HG03095 (cell line): ENCODE results near the gene VPS4A.
"Not testable (repeated sequence)": the region's sequence is repeated elsewhere in the genome, so short reads cannot be mapped to it uniquely, and the experiment has no call there.

ENCODE experiments used
- ATAC-seq: cut with Tn5 transposase; IDR thresholded peaks from one replicate; pipeline ENCODE4 v1.9.1; 2021; ENCODE audit warnings: moderate library complexity; ENCODE audit not compliant: unreplicated experiment

Gene VPS4A

GRCh38 chr16:69326172-69326873 lies 15.2 kb downstream of the VPS4A start:
- ATAC-seq = no peak

GRCh38 chr16:69327585-69328310 lies 16.6 kb downstream of the VPS4A start:
- ATAC-seq = no peak

DNA sequence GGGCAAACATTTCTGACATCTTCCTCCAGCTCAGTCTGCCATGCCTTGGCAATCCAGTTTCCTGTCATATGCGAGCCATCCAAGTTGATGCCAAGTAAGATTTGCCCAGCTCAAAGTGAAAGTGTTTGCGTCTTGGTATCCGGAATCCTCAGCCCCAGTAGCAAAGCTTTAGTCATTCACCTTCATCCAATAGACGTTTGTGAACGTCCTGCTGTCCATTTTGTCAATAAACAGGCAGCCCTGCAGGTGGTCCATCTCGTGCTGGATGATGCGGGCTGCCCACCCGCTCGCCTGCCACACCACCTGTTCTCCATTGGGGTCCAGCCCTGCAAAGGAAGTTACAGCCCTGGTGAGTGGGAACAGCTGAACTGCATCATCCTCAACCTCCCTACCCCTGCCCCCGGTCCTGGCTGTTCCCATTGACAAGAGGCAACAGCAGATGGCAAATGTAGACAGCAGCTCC lies 17.7 kb downstream of the VPS4A start:
- ATAC-seq = no peak

- ATAC-seq = peak; percentile 29
These were observed 18.5 kb downstream of the VPS4A start for GRCh38 chr16:69329369-69330285.

- ATAC-seq = peak; percentile 89
These were observed 19.3 kb downstream of the VPS4A start, which contains the start of gene PDF for GRCh38 chr16:69330286-69331109. PDF (minus strand) TSS chr16:69330588; CDS start chr16:69330570, 18 bp downstream.

DNA sequence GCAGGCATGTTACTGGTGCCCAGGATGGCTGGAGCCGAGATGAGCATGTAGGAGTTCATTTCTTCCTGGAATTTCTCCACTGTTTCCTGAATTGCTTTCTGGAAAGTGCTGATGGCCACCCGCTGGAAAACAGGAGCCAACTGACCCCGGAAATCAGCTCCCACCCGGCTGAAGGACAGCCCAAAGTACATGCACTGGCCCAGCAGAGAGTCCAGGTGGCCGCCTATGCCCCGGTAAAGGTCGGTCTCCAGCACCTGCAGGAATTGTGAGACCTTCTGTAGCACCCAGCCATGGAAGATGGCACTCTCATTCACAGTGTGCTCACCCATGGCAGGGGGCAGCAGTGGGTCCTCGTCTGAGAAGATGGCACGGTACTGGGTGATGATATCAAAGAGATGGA lies 23.5 kb downstream of the VPS4A start:
- ATAC-seq = no peak

DNA sequence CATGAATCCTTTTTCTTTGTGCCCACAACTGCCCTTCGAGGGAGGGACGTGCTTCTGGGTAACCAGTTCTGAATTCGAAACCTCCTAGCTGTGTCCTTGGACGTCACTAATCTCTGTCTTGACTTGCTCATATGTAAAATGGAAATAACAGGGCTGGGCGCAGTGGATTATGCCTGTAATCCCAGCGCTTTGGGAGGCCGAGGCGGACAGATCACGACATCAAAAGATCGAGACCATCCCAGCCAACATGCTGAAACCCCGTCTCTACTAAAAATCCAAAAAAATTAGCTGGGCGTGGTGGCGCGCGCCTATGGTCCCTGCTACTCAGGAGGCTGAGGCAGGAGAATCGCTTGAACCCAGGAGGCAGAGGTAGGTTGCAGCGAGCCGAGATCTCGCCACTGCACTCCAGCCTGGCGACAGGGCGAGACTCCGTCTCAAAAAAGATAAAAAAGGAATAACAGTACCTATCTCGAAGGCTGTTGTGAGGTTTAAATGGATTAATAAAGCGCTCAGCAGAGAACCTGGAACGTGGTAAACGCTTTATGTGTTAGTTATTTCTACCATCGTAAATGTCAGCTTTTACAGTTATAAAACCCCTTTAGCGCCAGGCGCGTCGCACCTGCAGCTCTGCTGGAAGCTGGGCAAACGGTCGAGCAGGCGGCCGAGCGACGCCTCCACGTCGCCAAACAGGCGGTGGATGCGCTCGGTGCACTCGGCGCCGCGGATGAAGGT lies 27.6 kb downstream of the VPS4A start:
- ATAC-seq = no peak

- peak; percentile 81 for ATAC-seq
These were observed 28.3 kb downstream of the VPS4A start, which contains the start of the genes COG8 and NIP7 for GRCh38 chr16:69339289-69340094. COG8 (minus strand) TSS chr16:69339564; CDS start chr16:69339552, 12 bp downstream. NIP7 (plus strand) TSS chr16:69339772; CDS start chr16:69339830, 58 bp downstream.

DNA sequence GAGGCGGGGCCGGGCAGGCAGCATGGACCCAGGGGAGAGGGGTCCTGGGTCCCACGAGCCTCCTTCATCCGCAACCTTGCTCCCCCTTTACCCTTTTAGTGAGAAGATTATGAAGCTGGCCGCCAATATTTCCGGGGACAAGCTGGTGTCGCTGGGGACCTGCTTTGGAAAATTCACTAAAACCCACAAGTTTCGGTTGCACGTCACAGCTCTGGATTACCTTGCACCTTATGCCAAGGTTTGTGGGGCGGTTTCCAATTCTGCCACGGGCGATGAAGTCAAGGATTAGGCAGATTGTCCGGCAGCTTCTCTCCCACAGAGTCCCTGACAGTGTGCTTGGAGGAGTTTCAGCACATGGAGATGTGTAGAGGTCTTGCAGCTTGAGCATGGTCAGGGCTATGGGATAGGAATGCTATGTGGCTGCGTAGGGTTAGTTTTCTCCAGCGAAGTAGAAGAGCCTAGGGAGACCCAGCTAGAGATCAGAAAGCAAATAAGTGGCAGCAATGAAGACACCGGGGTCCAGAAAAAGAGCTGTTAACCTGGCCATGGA lies 29.0 kb downstream of the VPS4A start:
- no peak for ATAC-seq

- ATAC-seq = no peak
These were observed 33.0 kb downstream of the VPS4A start for GRCh38 chr16:69344171-69344570.

DNA sequence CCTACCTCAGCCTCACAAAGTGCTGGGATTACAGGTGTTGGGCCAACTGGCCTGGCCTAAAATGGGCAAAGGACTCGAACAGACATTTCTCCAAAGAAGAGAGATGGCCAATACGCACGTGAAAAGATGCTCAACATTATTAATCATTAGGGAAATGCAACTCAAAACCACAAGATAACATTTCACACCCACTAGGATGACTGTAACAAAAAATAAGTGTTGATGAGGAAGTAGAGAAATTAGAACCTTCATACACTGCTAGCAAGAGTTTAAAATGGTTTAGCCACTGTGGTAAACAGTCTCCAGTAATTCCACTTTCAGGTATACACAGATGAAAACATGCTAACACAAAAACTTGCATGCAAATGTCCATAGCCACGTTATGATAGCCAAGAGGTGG lies 34.8 kb downstream of the VPS4A start:
- no peak for ATAC-seq

DNA sequence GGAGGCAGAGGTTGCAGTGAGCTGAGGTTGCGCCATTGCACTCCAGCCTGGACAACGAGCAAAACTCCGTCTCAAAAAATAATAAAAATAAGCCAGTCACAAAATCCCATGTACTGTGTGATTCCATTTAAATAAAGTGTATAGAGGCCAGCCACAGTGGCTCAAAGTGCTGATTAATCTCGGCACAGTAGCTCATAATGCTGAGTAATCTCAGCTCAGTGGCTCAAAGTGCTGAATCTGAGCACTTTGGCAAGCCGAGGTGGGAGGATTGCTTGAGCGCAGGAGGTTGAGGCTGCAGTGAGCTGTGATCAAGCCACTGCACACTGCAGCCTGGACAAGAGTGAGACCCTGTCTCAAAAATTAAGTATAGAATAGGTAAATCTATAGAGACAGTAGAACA lies 35.5 kb downstream of the VPS4A start:
- ATAC-seq = no peak

DNA sequence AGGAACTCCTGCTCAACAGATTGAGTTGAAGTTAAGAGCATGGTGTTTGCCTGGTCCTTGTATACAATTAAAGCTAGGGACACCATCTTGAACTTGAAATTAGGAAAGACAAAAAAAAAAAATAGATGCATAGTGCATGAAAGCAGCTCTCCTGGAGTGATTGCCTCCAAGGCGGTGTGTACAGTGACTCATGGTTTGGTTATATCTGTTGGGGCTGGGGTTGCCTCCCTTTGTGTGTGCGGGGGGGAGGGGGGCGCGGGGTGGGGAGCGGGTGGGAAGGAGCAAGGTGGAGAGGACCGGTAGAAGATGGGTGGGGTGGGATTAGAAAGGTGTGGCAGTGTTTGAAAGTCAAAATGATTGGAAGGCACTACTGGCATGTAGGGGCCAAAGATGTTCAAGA lies 37.1 kb downstream of the VPS4A start:
- ATAC-seq = no peak

GRCh38 chr16:69349536-69349935 lies 38.4 kb downstream of the VPS4A start:
- no peak for ATAC-seq

DNA sequence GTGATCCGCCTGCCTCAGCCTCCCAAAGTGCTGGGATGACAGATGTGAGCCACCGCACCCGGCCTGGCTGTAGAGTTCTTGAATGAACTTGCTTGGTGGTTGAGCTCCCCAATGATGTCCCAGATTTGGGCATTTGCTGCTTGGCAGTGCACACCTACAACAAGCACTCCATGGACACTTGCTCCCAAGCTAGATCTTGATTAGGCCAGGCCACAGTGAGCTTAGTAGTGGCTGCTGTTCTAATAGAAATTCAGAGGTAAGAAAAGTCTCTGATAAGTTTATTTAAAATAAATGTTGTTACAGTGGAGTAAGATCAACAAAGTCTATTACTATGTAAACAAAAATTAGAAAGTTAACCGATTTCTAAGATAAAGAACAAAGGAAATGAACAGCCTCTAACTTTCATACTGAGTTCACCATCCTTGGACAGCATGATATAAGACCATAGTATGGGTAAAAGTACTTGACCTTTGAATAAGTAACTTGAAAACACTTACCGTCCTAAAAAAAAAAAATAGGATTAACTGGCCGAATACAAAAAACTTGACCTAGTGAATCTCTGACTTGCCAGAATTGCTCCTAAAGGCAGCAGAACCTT lies 39.5 kb downstream of the VPS4A start:
- no peak for ATAC-seq

- ATAC-seq = no peak
These were observed 40.3 kb downstream of the VPS4A start, which contains the start of gene TMED6 for GRCh38 chr16:69351309-69352027. TMED6 (minus strand) TSS chr16:69351786; CDS start chr16:69351753, 33 bp downstream.

DNA sequence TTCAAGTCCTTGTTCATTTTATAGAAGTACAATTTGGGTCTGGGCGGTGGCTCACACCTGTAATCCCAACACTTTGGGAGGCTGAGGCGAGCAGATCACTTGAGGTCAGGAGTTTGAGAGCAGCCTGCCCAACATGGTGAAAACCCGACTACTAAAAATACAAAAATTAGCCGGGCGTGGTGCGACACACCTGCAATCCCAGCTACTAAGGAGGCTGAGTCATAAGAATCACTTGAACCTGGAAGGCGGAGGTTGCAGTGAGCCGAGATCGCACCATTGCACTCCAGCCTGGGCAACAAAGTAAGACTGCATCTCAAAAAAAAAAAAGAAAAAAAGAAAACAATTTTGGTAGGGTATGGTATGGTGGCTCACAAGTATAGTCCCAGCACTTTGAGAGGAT lies 48.9 kb downstream of the VPS4A start:
- ATAC-seq = not testable (repeated sequence)
